GM12878 (cell line): ENCODE results near the gene BPTF. TPM values are rescaled to one million over a fixed set of nuclear protein-coding genes. Genes with fewer than 3 reads are reported as not detected.
A peak's percentile ranks its signal among the peaks of the same experiment; 100 is the strongest.

Source experiments
- ATAC-seq: fragments of 200-7000 bp; cut with Tn5 transposase; 3 replicates; pipeline ENCODE4 v1.9.1; 2020; ENCODE audit warnings: mild to moderate bottlenecking, moderate library complexity
- BruUV-seq: library from RNA; stranded (reverse); fragments of 400-500 nt; replicated peaks from 2 replicates; lab custom pipeline; 2021; lab: Mats Ljungman, UMichigan
- CTCF ChIA-PET: fragments of 300-600 bp; sonication (Branson Sonifier 250); formaldehyde crosslinking; extraction: SDS; loops from one replicate; lab custom pipeline; 2021; ENCODE audit warnings: inconsistent platforms; lab: Yijun Ruan, JAX
- POLR2A ChIA-PET: fragments of 350-600 bp; formaldehyde crosslinking; extraction: SDS; loops from one replicate; lab custom pipeline; 2021; ENCODE audit warnings: inconsistent platforms; lab: Charles Lee
- RAD21 ChIA-PET: fragments of 300-600 bp; sonication (Branson Sonifier 250); formaldehyde crosslinking; loops from one replicate; lab custom pipeline; 2023; ENCODE audit warnings: antibody characterized with exemption; ENCODE audit not compliant: unreplicated experiment; lab: Charles Lee
- SMC1A ChIA-PET: fragments of 300-600 bp; sonication (Branson Sonifier 250); formaldehyde crosslinking; loops from one replicate; lab custom pipeline; 2023; ENCODE audit not compliant: unreplicated experiment, uncharacterized antibody; lab: Charles Lee
- DNase-seq: peaks from one replicate; pipeline ENCODE4 v3.0.0-alpha.2; 2011; ENCODE audit warnings: low read depth, low spot score
- FAIRE-seq: peaks from 3 replicates; lab custom pipeline; 2011; peaks lifted over from hg19 to GRCh38; lab: Jason Lieb, UNC
- H2AFZ ChIP-seq: 2 replicates; pipeline ENCODE4 v1.6.0; 2011; ENCODE audit warnings: low read depth, low read length, control low read depth; ENCODE audit not compliant: control insufficient read depth
- H3K27ac ChIP-seq: 2 replicates; pipeline ENCODE4 v1.5.1; 2011; ENCODE audit warnings: control low read depth; ENCODE audit not compliant: control insufficient read depth, insufficient read depth
- H3K27me3 ChIP-seq, 2 experiments: replicated peaks in 1 of 2; 2 replicates each; pipeline versions ENCODE4 v1.6.0 to v1.6.1; 2011; ENCODE audit warnings: low read length in 1 of 2; ENCODE audit not compliant: control insufficient read depth in 2 of 2, insufficient read depth in 2 of 2
- H3K36me3 ChIP-seq, 2 experiments: 2 replicates each; pipeline ENCODE4 v1.5.1; 2011; ENCODE audit warnings: low read length in 1 of 2; ENCODE audit not compliant: control insufficient read depth in 2 of 2, insufficient read depth in 2 of 2
- H3K4me1 ChIP-seq: 2 replicates; pipeline ENCODE4 v1.6.1; 2011; ENCODE audit warnings: mild to moderate bottlenecking, low read length, moderate library complexity, mixed read lengths; ENCODE audit not compliant: control insufficient read depth, insufficient read depth
- H3K4me2 ChIP-seq: 2 replicates; pipeline ENCODE4 v1.6.0; 2011; ENCODE audit warnings: control low read depth; ENCODE audit not compliant: control insufficient read depth, insufficient read depth
- H3K4me3 ChIP-seq: fragments of 200-600 bp; sonication (generic); 2 replicates; pipeline ENCODE4 v1.5.1; 2016
- H3K79me2 ChIP-seq: 2 replicates; pipeline ENCODE4 v1.6.0; 2011; ENCODE audit warnings: low read length; ENCODE audit not compliant: control insufficient read depth, insufficient read depth
- H3K9ac ChIP-seq: 2 replicates; pipeline ENCODE4 v1.8.0; 2011; ENCODE audit warnings: low read length, control low read depth, mixed read lengths; ENCODE audit not compliant: control insufficient read depth, insufficient read depth
- H3K9me3 ChIP-seq: replicated peaks from 3 replicates; pipeline ENCODE4 v1.5.1; 2011; ENCODE audit warnings: mild to moderate bottlenecking, low read length; ENCODE audit not compliant: control insufficient read depth, insufficient read depth
- H4K20me1 ChIP-seq: 2 replicates; pipeline ENCODE4 v1.6.0; 2011; ENCODE audit not compliant: control insufficient read depth, insufficient read depth
- BMI1 ChIP-seq: fragments of 450-650 bp; IDR thresholded peaks from 2 replicates; pipeline ENCODE4 v1.6.1; 2016; ENCODE audit warnings: mild to moderate bottlenecking, moderate library complexity, borderline replicate concordance
- CBX3 ChIP-seq: fragments of 200-600 bp; sonication (generic); IDR thresholded peaks from 2 replicates; pipeline ENCODE4 v1.6.1; 2016; ENCODE audit warnings: low read depth, borderline replicate concordance
- EED ChIP-seq: sonication (generic); IDR thresholded peaks from 2 replicates; pipeline ENCODE4 v1.6.1; 2016; ENCODE audit warnings: antibody characterized with exemption, low read depth
- EZH2 ChIP-seq: IDR thresholded peaks from 2 replicates; pipeline ENCODE4 v1.6.1; 2012; ENCODE audit warnings: low read depth, mild to moderate bottlenecking, control low read depth, inconsistent platforms, low read length, borderline replicate concordance; ENCODE audit not compliant: control insufficient read depth
- HDGF ChIP-seq: fragments of 450-650 bp; IDR thresholded peaks from 2 replicates; pipeline ENCODE4 v1.6.1; 2016; ENCODE audit warnings: antibody characterized with exemption
- IKZF1 ChIP-seq: fragments of 450-650 bp; conservative IDR thresholded peaks from 2 replicates; pipeline ENCODE4 v1.6.1; 2017; ENCODE audit warnings: antibody characterized with exemption, mild to moderate bottlenecking
- NFYA ChIP-seq: IDR thresholded peaks from 2 replicates; pipeline ENCODE4 v1.6.1; 2011; ENCODE audit warnings: low read depth, mild to moderate bottlenecking, low read length, improper control_type of control experiment, borderline replicate concordance
- PAX8 ChIP-seq: fragments of 450-650 bp; IDR thresholded peaks from 2 replicates; pipeline ENCODE4 v1.6.1; 2017; ENCODE audit warnings: mild to moderate bottlenecking, moderate library complexity
- ZBED1 ChIP-seq: IDR thresholded peaks from 2 replicates; pipeline ENCODE4 v1.6.1; 2016; ENCODE audit warnings: borderline replicate concordance
- WGBS: methylation state at CpG from one replicate; pipeline ENCODE4 v1.1.6; 2016; ENCODE audit warnings: low lambda C conversion rate; ENCODE audit not compliant: insufficient replicate concordance, insufficient coverage; ENCODE audit errors: missing lambda C conversion rate; 5-methylcytosine and 5-hydroxymethylcytosine counted together
- in situ Hi-C: fragments of 300-500 bp; cut with MboI; formaldehyde crosslinking; loops from 9 replicates; pipeline ENCODE4 v1.14.3; 2018; ENCODE audit warnings: mixed read lengths
- intact Hi-C: fragments of 100-400 bp; cut with micrococcal nuclease; formaldehyde crosslinking; loops from one replicate; pipeline ENCODE4 v1.14.2; 2022; ENCODE audit not compliant: unreplicated experiment
- polyA plus RNA-seq, 11 experiments: library from polyadenylated mRNA; depleted of rRNA in 4 of 11; unstranded in 6 of 11; stranded (reverse) in 5 of 11; fragments of >200 nt; fragmentation: Nextera tagmentation in 4 of 11; fragmentation: Illumina TruSeq in 1 of 11; extraction: Ambion mirVana in 4 of 11; extraction: Trizol in 1 of 11; gene quantifications; 1 replicate in 1 of 11; 2 replicates in 10 of 11; pipeline versions ENCODE4 v1.2.1 to v1.2.3, GENCODE V29; 2011 to 2016; ENCODE audit warnings: inconsistent platforms in 2 of 11, missing spikeins in 2 of 11, low read depth in 1 of 11
- total RNA-seq, 4 experiments: library from RNA; depleted of rRNA in 3 of 4; stranded (reverse); fragments of >200 nt in 3 of 4; fragmentation: Illumina TruSeq in 1 of 4; extraction: Trizol in 1 of 4; gene quantifications; 2 replicates each; pipeline versions ENCODE4 v1.2.1 to v1.2.3, GENCODE V29; 2013 to 2021
- TF ChIP-seq, protein P1 (sequence below): fragments of 450-650 bp; IDR thresholded peaks from 2 replicates; pipeline ENCODE4 v1.6.1; 2016; ENCODE audit warnings: mild to moderate bottlenecking, moderate library complexity, borderline replicate concordance
- TF ChIP-seq, protein P2 (sequence below): IDR thresholded peaks from 2 replicates; pipeline ENCODE4 v1.6.1; 2012; ENCODE audit warnings: low read depth, low read length, improper control_type of control experiment

BPTF gene
- total and polyA plus RNA-seq, 10 of the 15 experiments (the other 5 are each of a cell fraction or from before 2014, with no cell fraction given): 19.4 to 78.3 (median 44.8) TPM

DNA sequence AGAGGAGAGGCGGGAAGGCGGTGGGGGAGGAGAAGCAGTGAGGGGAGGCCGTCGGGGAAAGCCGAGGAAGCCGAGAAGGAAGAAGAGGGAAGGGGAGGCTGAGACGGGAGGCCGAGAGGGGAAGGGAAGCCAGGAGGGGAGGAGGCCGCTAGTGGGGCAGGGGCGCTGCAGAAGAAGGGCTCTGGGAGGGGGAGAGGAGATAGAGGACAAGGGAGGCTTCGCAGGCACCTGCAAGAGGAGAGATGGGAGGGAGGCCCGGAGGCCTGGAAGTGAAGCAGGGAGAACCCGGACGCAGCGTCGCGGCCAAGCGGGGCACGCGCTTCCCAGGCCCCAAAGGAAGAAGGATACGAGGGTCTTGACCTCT lies 168.7 kb downstream of the BPTF start (continued):
- TF ChIP-seq, protein P1, sequence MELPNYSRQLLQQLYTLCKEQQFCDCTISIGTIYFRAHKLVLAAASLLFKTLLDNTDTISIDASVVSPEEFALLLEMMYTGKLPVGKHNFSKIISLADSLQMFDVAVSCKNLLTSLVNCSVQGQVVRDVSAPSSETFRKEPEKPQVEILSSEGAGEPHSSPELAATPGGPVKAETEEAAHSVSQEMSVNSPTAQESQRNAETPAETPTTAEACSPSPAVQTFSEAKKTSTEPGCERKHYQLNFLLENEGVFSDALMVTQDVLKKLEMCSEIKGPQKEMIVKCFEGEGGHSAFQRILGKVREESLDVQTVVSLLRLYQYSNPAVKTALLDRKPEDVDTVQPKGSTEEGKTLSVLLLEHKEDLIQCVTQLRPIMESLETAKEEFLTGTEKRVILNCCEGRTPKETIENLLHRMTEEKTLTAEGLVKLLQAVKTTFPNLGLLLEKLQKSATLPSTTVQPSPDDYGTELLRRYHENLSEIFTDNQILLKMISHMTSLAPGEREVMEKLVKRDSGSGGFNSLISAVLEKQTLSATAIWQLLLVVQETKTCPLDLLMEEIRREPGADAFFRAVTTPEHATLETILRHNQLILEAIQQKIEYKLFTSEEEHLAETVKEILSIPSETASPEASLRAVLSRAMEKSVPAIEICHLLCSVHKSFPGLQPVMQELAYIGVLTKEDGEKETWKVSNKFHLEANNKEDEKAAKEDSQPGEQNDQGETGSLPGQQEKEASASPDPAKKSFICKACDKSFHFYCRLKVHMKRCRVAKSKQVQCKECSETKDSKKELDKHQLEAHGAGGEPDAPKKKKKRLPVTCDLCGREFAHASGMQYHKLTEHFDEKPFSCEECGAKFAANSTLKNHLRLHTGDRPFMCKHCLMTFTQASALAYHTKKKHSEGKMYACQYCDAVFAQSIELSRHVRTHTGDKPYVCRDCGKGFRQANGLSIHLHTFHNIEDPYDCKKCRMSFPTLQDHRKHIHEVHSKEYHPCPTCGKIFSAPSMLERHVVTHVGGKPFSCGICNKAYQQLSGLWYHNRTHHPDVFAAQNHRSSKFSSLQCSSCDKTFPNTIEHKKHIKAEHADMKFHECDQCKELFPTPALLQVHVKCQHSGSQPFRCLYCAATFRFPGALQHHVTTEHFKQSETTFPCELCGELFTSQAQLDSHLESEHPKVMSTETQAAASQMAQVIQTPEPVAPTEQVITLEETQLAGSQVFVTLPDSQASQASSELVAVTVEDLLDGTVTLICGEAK: peak; percentile 47
- TF ChIP-seq IKZF1 (peak; percentile 37), EED (peak; percentile 48; the same call in 1 of the 2 replicates), HDGF (peak; percentile 95), ZBED1 (no peak), PAX8 (no peak)
- TF ChIP-seq, protein P2, sequence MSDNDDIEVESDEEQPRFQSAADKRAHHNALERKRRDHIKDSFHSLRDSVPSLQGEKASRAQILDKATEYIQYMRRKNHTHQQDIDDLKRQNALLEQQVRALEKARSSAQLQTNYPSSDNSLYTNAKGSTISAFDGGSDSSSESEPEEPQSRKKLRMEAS: 0 out of 2 replicates have a peak, but pooled peaks have one; percentile 25
- TF ChIP-seq, all 136 proteins: peak for 13

DNA sequence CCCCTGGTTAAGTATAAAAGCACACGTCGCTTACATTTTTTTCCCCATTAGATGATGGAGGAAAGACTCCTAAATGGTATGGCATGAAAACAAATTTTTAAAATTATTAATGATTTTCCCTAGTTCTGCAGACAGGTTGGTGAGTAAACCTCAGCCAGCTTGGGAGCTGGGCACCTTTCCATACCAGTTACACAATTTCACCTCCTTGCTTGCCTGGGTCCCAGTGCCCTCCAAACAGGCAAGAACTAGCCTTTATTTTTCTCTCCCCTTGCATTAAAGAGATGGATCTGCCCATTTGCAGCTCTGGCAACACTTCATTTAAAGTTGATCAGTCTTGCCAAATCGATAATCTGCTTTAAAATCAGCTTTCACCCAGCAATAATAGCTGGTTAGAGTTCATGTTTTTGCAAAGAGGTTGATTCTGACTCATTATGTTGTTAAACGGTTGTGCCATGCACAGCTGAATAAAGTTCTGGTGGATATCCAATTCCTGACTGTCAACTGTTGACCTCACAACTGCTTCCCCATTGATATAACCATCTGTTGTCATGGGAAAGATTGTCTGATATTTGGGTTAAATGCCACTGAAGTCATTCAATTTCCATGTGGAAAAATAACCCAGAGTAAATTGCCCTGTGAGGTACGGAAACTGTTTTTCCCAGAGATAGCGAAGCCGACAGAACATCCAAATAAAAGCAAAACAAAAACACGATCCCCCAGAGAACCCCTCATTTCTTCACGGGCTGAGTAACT lies 169.7 kb downstream of the BPTF start:
- CTCF ChIA-PET: interaction anchor here (1.5 to 3.7 kb wide), 2 partner anchors 9 to 14 kb away, joined by 6 to 17 read pairs; no protein-coding TSS in a partner anchor
- POLR2A ChIA-PET: interaction anchor here (1.3 kb wide), 1 partner anchor 25 kb away, joined by 7 read pairs; no protein-coding TSS in a partner anchor
- no peaks in the 10 kb centered on the region for H3K9me3 ChIP-seq
- peaks cover 7% of the 10 kb centered on the region for H3K4me1 ChIP-seq
- FAIRE-seq (no peak), ATAC-seq (no peak), DNase-seq (no peak)
- no peaks in the 10 kb centered on the region for H3K36me3 ChIP-seq
- no peak overlapping the region for H2AFZ ChIP-seq
- peaks cover 0 to 3% of the 10 kb centered on the region in 2 experiments; a peak in 2 of 4 replicates for H3K27me3 ChIP-seq
- SMC1A ChIA-PET: interaction anchor here (0.6 to 1.5 kb wide), 3 partner anchors 22 to 41 kb away, joined by 3 to 5 read pairs (median 4); partner anchors contain the start of gene KPNA2
- no TSS peak for BruUV-seq
- in situ Hi-C loops (no loop called here), intact Hi-C loops (no loop called here)
- no peaks in the 10 kb centered on the region for H3K79me2 ChIP-seq
- 46% methylated on average over 9 of the region's 9 CpGs for WGBS
- no peak for TF ChIP-seq CBX3
- TF ChIP-seq BMI1: peak; percentile 40; the same call in 1 of the 2 replicates
- no peak for TF ChIP-seq NFYA
- peak; percentile 70; the same call in 1 of the 2 replicates for TF ChIP-seq EZH2
- TF ChIP-seq, all 136 proteins: peak for 2
- Histone ChIP-seq H3K27ac (no peak overlapping the region), H3K9ac (no peak overlapping the region), H4K20me1 (no peaks in the 10 kb centered on the region), H3K4me2 (peak overlapping the region; percentile 94), H3K4me3 (peak overlapping the region; percentile 65)
- RAD21 ChIA-PET: no interaction called here
